ENCODE results near the gene SUPT4H1.

Gene SUPT4H1

DNA sequence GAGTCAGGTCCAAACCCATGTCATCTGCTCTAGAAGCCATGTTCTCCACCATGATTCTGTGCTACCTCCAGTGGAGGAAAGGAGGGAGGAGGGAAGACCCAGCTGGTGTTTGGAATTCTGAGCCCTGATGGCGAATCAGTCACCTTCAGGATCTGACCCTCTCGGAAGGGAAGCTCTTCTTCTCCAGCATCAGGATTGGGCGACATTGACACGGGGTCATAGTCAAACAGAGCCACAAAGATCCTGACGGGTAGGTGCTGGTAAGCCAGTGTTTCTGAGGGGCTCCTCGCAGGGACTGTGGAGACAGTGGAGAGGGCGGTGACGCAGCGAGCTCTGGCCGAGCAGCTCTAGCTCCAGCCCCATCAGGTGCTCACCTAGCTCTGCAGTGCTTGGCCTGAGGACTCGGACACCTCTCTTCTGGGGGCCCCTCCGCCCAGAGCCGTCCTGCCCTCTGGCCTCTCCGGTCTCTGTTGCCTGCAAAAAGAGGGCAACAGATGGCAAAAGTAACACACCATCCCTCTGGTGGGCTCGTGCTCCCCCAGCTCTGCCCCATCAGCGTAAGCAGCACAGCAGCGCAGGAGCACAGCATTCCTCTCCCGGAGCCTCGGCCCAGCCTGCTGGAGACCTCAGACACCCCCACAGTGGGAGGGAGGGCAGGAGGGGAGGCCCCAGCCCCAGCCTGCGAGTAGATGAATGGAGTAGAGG, 44.4 kb downstream of the SUPT4H1 start:
- peak; percentile 85 for FAIRE-seq
- DNase-seq (ENCODE audit: low spot score): no peak

DNA sequence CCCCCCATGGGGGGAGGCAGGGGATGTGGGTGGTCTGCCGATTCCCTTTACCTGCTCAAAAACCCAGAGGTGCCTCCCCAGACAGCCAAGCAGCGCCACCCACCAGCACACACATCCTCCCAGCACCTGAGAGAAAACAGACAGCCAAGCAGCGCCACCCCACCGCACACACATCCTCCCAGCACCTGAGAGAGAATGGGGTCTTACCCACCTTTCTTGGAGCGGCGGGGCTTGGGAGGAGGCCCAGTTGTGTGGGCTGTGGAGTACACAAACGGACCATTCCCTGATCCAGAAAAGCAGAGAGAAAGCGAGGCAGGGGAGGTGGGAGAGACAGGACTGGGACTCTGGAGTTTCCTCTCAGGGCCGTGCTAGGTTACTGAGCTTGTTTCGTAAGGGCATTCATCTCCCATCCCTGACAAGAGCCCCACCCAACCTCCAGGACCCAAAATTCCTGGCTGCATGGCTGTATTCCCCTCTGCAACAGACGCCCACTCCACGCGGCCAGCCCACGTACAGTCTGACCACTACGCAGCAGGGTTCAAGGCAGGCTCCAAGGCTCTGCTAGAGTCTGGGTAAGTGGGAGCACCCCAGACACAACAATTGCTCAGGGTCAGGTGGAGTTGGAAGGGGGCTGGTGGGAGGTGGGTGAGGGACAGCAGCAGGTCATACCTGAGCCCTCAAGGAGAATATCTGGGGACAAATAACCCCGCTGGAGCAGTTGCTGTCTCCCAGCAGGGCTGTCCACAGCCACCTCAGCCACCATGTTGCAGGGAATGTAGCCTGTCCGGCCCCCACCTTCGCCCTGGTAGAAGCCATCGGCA, 45.7 kb downstream of the SUPT4H1 start:
- no peak for DNase-seq (ENCODE audit: low spot score)
- no peak for FAIRE-seq

DNA sequence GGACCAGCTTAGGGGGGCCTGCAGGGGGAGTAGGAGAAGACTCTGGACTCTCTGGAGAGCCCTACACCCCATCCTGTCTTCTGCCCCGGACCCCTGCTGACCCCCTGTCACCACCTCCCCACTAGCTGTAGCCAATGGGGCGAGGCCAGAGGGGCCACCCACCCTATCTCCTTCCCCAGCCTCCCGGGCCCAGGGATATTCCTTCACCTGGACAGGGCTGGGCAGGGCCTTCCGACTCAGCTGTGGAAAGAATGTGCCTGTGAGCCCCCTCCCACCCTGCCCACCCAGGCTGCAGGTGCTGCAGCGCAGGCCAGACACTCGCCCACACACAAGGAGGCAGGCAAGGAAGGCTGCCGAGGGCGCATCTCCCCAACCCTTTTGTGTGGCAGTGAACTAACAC, 46.4 kb downstream of the SUPT4H1 start:
- FAIRE-seq: no peak
- no peak for DNase-seq (ENCODE audit: low spot score)

DNA sequence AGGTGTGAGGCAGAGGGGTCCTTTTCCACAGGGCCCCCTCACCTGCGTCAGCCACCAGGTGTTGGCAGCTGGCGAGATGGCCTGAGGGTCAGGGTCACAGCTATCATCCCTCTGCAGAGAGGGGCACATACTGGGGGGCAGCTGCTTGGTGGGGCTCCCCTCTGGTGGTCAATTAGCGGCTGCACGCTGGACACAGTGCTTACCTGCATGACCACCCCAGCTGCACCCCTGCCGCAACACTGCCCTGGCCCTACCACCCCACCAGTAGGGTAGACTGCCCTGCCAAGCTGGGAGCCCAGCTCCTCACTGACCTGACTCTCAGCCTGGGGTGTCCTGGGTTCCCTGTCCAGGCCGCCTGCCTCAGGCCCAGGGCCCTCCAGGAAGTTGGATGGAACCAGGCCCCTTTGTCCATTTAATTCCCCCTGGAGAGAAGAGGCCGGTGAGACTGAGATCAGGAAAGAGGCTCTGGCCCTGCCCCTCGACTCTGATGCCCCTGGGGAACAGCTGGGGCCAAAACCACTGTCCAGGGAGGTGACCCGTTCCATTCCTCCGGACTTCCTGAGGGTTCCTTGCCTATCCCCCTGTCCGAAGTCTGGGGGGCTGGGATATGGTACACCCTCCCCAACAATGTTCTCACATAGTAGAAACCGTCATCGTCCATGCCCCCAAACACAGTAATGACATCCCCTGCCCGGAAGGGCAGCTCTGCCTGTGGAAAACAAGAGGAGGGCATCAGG, 47.1 kb downstream of the SUPT4H1 start:
- DNase-seq (ENCODE audit: low spot score) (no peak), FAIRE-seq (peak; percentile 63)

DNA sequence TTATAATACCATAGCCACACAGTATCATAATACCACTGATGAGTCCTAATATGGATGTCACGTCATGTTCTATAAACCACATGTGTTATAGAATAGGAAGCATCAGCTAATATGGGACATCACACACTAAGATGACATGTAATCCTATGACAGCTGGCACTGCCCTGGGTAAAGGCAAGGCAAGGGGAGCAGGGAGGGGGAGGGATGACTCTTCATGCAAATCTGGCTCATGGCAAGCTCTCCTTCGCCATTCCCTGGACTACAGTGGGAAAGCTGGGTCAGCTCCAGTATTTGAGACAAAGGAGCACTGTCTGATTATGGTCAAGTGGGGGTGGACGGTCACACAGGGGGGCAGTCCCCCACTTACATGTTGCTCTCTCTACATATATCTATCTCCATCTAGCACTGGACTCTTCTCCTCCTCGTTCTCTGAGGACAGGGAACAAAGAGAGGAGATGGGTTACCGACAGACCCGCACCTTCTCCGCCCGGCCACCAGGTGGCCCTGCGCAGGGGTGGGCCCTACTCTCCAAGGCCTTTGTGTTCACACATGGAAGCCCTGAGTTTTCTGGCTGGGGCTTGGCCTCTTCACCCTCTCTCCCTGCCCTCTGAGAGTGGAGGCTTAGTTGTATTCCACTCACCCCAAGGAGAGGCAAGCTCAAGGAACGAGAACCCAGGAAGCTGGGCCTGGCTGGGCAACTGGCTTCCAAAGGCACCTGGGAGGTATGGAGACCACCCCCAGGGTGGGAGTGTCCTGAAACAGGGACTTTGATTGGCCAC, 47.8 kb downstream of the SUPT4H1 start:
- DNase-seq (ENCODE audit: low spot score) (peak; percentile 91), FAIRE-seq (peak; percentile 97)

DNA sequence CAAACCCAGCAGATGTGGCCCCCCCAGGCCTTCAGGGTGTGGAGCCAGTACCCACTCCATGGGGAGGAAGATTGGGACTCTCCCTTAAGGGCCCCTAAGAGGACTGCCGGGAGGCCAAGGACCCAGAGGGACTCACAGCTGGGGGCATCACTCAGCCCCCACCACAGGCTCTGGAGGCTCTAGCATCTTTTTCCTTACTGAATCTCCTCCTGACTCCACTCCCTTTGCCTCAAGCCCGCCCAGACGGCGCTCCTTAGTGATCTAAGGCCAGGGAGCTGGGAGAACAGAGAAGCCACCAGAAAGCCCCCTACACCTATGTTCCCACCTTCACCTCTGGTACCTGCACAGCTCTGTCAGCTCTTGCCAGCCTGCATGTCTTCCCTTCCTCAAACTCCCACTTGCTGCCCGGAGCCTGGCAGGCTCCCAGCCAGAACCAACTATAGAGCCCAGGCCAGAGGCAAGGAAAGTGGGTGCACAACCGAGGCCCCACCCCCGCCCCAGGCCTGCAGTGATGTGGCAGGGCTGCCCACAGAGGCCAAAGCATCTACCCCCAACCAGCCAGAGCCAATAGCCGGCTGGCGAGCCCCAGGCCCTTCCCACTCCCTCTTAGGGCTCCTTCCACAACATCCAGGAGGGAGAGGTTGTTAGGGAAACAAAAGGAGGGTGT, 48.9 kb downstream of the SUPT4H1 start:
- no peak for FAIRE-seq
- DNase-seq (ENCODE audit: low spot score): no peak

DNA sequence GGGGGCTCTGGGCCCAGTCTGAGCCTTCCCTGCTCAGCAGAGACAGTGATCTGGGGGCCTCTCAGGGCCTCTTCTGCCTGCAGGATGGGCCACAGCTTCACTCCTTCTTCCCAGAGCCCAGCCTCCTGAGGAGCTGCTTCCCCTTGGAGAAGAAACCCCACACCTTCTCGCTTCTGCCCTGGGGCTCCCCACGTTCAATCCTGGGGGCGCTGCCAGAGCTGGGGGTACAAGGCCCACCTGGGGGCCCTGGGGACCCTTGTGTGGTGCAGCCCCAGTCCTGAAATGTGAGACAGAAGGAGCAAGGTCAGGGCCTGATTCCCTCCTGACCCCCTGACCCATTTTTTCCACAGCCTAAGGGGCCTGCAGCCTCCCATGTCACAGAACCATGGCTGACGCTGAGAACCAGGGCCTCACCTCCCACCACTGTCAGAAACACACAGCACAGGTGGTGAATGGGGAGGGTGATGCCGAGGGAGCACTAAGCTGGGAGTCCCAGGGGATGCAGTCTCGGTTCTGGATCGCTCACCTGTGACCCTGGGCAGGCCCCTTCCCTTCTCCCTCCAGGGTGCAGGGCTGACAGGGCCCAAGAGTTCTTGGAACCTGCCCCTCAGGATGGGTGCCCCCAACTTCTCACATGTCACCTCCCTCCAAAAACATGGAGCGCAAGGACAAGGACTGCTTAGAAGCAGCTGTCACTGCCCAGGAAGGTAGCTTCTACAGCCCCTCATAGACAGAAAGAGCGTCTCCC, 49.7 kb downstream of the SUPT4H1 start:
- FAIRE-seq: no peak

DNA sequence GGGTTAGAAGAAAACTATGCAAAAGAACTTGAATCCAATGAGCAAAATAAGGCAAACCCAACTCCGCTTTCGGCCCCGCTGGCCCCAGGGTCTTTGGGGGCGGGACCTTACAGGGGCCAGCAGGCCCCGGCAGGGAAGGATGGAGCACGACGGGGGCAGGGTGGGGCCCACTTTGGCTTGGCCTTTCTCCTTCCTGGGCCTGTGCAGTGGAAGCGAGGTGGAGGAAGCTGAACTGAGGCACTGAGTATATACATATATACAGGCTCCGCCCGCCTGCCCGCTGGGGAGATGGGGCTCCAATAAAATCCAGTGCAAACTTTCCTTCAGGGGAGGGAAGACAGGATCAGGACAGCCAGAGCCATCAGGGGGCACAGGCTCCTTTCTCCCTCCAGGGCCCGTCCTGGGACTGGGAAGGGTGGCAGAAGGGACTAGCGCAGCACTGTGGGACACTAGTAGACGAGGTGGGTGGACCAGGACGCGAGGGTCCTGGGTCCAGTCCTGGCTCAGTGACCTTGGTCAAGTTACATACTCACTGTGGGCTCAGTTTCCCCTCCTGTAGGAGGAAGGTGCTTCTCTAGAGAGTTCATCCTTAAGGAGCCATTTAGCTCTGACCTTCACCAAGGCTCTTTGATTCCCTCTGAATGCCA, 50.4 kb downstream of the SUPT4H1 start:
- DNase-seq (ENCODE audit: low spot score): no peak
- FAIRE-seq: peak; percentile 56

More for the DNA sequence above, 49.7 kb downstream of the SUPT4H1 start:
- DNase-seq (ENCODE audit: low spot score): no peak

DNA sequence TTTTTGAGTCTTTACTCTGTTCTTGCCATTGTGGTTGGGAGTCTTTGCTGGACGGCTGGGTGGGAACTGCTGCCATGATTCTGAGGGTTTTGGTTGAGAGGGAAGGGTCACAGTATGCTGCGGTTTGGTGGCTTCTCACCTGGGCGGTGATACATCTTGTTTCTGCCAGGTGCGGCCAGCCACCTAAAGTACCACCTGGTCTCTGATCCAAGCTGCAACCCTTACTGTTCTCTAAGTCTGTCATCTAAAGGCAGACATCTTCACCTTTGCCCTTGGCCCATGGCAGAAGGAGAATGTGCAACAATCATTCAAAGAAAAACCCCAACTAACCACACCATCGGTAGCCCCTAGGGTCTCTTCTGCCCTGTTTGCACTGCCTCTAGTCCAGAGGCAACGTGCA, 51.7 kb downstream of the SUPT4H1 start:
- FAIRE-seq (peak; percentile 23), DNase-seq (ENCODE audit: low spot score) (no peak)
